Measurements from ENCODE around the gene MOGAT2. TPM values are rescaled to one million over a fixed set of nuclear protein-coding genes. Genes with fewer than 3 reads are reported as not detected.

Gene MOGAT2
- total RNA-seq, 1 donor from 2014 or later = not detected

GRCh38 chr11:75760710-75761493 is 43.3 kb downstream of the MOGAT2 start:
- Mint-ChIP-seq H3K9me3 (peaks cover 2% of the 10 kb centered on the region), H3K4me3 (no peak overlapping the region), H3K27ac (no peak overlapping the region), H3K4me1 (peaks cover 5% of the 10 kb centered on the region), H3K27me3 (ENCODE audit: insufficient read depth, low read depth) (peaks cover 10% of the 10 kb centered on the region), H3K36me3 (no peaks in the 10 kb centered on the region)
- Histone ChIP-seq H4K20me1 (ENCODE audit: low read depth) (no peaks in the 10 kb centered on the region), H3K4me2 (no peak overlapping the region), H2AFZ (replicated peaks) (no peak overlapping the region), H3K79me2 (ENCODE audit: low read depth) (no peaks in the 10 kb centered on the region), H3K36me3 (no peaks in the 10 kb centered on the region), H3K4me3 (no peak overlapping the region), H3K27ac (no peak overlapping the region), H3K27me3 (no peaks in the 10 kb centered on the region), H3K4me1 (no peaks in the 10 kb centered on the region), H3K9ac (no peak overlapping the region), H3K9me3 (ENCODE audit: low read depth) (no peaks in the 10 kb centered on the region), H3F3A (ENCODE audit: low read depth) (no peaks in the 10 kb centered on the region)
- DNase-seq (ENCODE audit: low spot score) = no peak
- TF ChIP-seq, protein P1, sequence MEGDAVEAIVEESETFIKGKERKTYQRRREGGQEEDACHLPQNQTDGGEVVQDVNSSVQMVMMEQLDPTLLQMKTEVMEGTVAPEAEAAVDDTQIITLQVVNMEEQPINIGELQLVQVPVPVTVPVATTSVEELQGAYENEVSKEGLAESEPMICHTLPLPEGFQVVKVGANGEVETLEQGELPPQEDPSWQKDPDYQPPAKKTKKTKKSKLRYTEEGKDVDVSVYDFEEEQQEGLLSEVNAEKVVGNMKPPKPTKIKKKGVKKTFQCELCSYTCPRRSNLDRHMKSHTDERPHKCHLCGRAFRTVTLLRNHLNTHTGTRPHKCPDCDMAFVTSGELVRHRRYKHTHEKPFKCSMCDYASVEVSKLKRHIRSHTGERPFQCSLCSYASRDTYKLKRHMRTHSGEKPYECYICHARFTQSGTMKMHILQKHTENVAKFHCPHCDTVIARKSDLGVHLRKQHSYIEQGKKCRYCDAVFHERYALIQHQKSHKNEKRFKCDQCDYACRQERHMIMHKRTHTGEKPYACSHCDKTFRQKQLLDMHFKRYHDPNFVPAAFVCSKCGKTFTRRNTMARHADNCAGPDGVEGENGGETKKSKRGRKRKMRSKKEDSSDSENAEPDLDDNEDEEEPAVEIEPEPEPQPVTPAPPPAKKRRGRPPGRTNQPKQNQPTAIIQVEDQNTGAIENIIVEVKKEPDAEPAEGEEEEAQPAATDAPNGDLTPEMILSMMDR (IDR thresholded peaks at IDR 0.05) = no peak
- TF ChIP-seq EZH2phosphoT487 (IDR thresholded peaks at IDR 0.05) (no peak), EZH2 (IDR thresholded peaks at IDR 0.05) (no peak)

DNA sequence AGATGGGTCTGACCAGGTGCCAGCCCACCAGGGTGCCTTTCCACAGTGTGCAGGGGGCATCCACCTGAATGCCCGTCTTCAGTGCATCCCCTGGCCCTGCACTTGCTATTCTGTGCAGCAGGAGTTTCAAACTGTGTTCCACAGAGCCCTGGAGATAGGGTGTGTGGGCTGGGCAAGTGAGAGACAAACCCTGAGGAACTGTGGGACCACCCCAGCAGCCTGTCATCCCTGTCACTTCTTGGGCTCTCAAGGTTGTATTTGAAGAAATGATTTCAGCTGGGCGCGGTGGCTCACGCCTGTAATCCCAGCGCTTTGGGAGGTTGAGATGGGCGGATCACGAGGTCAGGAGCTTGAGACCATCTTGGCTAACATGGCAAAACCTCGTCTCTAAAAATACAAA is 44.5 kb downstream of the MOGAT2 start:
- no peak overlapping the region for H3K9ac ChIP-seq
- no peaks in the 10 kb centered on the region for H3K36me3 ChIP-seq
- H3K27me3 ChIP-seq = peaks cover under 1% of the 10 kb centered on the region
- H2AFZ ChIP-seq (replicated peaks) = no peak overlapping the region
- no peak overlapping the region for H3K27ac ChIP-seq
- Mint-ChIP-seq H3K4me3 (no peak overlapping the region), H3K27ac (no peak overlapping the region), H3K36me3 (peaks cover under 1% of the 10 kb centered on the region), H3K4me1 (peaks cover 14% of the 10 kb centered on the region), H3K9me3 (peaks cover 3% of the 10 kb centered on the region), H3K27me3 (ENCODE audit: insufficient read depth, low read depth) (peaks cover 21% of the 10 kb centered on the region)
- no peak overlapping the region for H3K4me3 ChIP-seq
- H3K79me2 ChIP-seq (ENCODE audit: low read depth) = no peaks in the 10 kb centered on the region
- no peak for DNase-seq (ENCODE audit: low spot score)
- no peaks in the 10 kb centered on the region for H4K20me1 ChIP-seq (ENCODE audit: low read depth)
- H3F3A ChIP-seq (ENCODE audit: low read depth) = no peaks in the 10 kb centered on the region
- H3K9me3 ChIP-seq (ENCODE audit: low read depth) = no peaks in the 10 kb centered on the region
- H3K4me1 ChIP-seq = peaks cover 7% of the 10 kb centered on the region
- no peak for TF ChIP-seq EZH2 (IDR thresholded peaks at IDR 0.05)
- TF ChIP-seq, protein P1 (IDR thresholded peaks at IDR 0.05) = no peak
- TF ChIP-seq EZH2phosphoT487 (IDR thresholded peaks at IDR 0.05) = no peak
- no peak overlapping the region for H3K4me2 ChIP-seq

DNA sequence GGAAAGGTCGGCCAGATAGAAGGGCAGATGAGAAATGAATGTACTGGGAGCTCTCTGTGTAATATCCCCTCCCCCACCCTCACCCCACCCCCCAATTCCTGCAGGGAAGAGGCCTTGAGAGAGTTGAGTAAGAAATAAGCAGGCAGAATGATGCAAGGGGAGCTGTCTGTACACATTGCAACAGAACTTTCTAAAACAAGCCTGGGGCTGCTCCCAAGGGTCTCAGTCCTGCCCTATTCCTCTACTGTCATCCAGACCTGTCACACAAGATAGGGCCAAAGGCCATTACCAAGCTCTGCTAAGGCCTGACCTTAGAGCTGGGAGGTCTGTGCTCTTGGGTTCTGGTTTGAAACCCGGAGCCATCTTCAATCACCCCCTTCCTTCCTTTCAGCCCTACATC is 45.2 kb downstream of the MOGAT2 start:
- no peak overlapping the region for H3K4me3 ChIP-seq
- no peak overlapping the region for H3K9ac ChIP-seq
- Mint-ChIP-seq H3K36me3 (peaks cover 3% of the 10 kb centered on the region), H3K27me3 (ENCODE audit: insufficient read depth, low read depth) (peaks cover 27% of the 10 kb centered on the region), H3K4me1 (peaks cover 21% of the 10 kb centered on the region), H3K9me3 (peaks cover 6% of the 10 kb centered on the region), H3K4me3 (no peak overlapping the region), H3K27ac (peak overlapping the region; percentile 30)
- no peak overlapping the region for H2AFZ ChIP-seq (replicated peaks)
- H4K20me1 ChIP-seq (ENCODE audit: low read depth) = no peaks in the 10 kb centered on the region
- H3F3A ChIP-seq (ENCODE audit: low read depth) = no peaks in the 10 kb centered on the region
- TF ChIP-seq EZH2 (IDR thresholded peaks at IDR 0.05) (no peak), EZH2phosphoT487 (IDR thresholded peaks at IDR 0.05) (no peak)
- TF ChIP-seq, protein P1 (IDR thresholded peaks at IDR 0.05) = no peak
- no peaks in the 10 kb centered on the region for H3K9me3 ChIP-seq (ENCODE audit: low read depth)
- DNase-seq (ENCODE audit: low spot score) = no peak
- peaks cover 7% of the 10 kb centered on the region for H3K27me3 ChIP-seq
- no peaks in the 10 kb centered on the region for H3K36me3 ChIP-seq
- H3K4me1 ChIP-seq = peaks cover 8% of the 10 kb centered on the region
- H3K79me2 ChIP-seq (ENCODE audit: low read depth) = no peaks in the 10 kb centered on the region
- H3K27ac ChIP-seq = no peak overlapping the region
- H3K4me2 ChIP-seq = no peak overlapping the region
